ENCODE results near the gene MBOAT1. TPM values are rescaled to one million over a fixed set of nuclear protein-coding genes. Genes with fewer than 3 reads are reported as not detected.

MBOAT1 gene
- total RNA-seq, 4 donors from 2014 or later: 6.6 to 10.2 (median 7.0) TPM

GRCh38 chr6:20137837-20138236 is 74.4 kb downstream of the MBOAT1 start:
- no peak for ATAC-seq (ENCODE audit: low FRiP score)
- no peak for TF ChIP-seq CTCF (IDR thresholded peaks at IDR 0.05)
- no peak for DNase-seq (ENCODE audit: low spot score)

GRCh38 chr6:20137240-20137639 is 75.0 kb downstream of the MBOAT1 start:
- DNase-seq (ENCODE audit: low spot score) (no peak), ATAC-seq (ENCODE audit: low FRiP score) (no peak)
- no peak for TF ChIP-seq CTCF (IDR thresholded peaks at IDR 0.05)

- TF ChIP-seq CTCF (IDR thresholded peaks at IDR 0.05): no peak
- peak; percentile 56 for ATAC-seq (ENCODE audit: low FRiP score)
- DNase-seq (ENCODE audit: low spot score): no peak
Measured at GRCh38 chr6:20135677-20136268, 76.5 kb downstream of the MBOAT1 start.

GRCh38 chr6:20134613-20135012 is 77.7 kb downstream of the MBOAT1 start:
- no peak for ATAC-seq (ENCODE audit: low FRiP score)
- TF ChIP-seq CTCF (IDR thresholded peaks at IDR 0.05): no peak
- no peak for DNase-seq (ENCODE audit: low spot score)

- ATAC-seq (ENCODE audit: low FRiP score) (peak; percentile 75), DNase-seq (ENCODE audit: low spot score) (no peak)
- TF ChIP-seq CTCF (IDR thresholded peaks at IDR 0.05): no peak
Measured at GRCh38 chr6:20129290-20130088, 82.8 kb downstream of the MBOAT1 start.

- TF ChIP-seq CTCF (IDR thresholded peaks at IDR 0.05): no peak
- DNase-seq (ENCODE audit: low spot score): no peak
- no peak for ATAC-seq (ENCODE audit: low FRiP score)
Measured at GRCh38 chr6:20128018-20128417, 84.3 kb downstream of the MBOAT1 start.
